ENCODE measurements around the gene EPHB1.

DNA sequence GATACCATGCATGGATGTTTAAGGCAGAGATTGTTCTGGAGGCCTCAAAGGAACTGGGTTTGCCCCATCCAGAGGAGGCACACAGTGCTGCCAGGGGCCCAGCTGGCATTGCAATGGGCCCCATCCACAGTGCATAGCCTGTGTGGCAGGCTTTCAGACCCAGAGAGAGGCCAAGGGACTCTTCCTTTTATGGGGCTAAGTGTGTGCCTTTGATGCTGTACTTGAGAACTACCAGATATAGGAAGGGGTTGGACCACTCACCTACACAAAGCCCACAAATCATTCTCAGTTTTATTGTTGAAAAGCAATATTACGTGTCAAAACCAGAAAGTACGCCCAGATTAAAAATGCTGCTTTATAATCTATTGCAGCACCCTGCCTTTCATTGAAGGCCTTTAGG is 134.9 kb downstream of the EPHB1 start:
- TF ChIP-seq, protein P1, sequence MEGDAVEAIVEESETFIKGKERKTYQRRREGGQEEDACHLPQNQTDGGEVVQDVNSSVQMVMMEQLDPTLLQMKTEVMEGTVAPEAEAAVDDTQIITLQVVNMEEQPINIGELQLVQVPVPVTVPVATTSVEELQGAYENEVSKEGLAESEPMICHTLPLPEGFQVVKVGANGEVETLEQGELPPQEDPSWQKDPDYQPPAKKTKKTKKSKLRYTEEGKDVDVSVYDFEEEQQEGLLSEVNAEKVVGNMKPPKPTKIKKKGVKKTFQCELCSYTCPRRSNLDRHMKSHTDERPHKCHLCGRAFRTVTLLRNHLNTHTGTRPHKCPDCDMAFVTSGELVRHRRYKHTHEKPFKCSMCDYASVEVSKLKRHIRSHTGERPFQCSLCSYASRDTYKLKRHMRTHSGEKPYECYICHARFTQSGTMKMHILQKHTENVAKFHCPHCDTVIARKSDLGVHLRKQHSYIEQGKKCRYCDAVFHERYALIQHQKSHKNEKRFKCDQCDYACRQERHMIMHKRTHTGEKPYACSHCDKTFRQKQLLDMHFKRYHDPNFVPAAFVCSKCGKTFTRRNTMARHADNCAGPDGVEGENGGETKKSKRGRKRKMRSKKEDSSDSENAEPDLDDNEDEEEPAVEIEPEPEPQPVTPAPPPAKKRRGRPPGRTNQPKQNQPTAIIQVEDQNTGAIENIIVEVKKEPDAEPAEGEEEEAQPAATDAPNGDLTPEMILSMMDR (IDR thresholded peaks at IDR 0.05), result no peak
- TF ChIP-seq POLR2A (IDR thresholded peaks at IDR 0.05), result no peak
